H1 (cell line): Measurements from ENCODE around the gene UGT1A9. TPM values are rescaled to one million over a fixed set of nuclear protein-coding genes. Genes with fewer than 3 reads are reported as not detected.

Source experiments
- CTCF ChIA-PET: fragments of 300-600 bp; sonication (Branson Sonifier 250); formaldehyde crosslinking; loops from one replicate; lab custom pipeline; 2021; ENCODE audit not compliant: partially characterized antibody; lab: Charles Lee
- POLR2A ChIA-PET: fragments of 300-600 bp; sonication (Branson Sonifier 250); formaldehyde crosslinking; loops from one replicate; lab custom pipeline; 2021; ENCODE audit warnings: inconsistent platforms; ENCODE audit not compliant: partially characterized antibody; lab: Charles Lee
- DNase-seq, 2 experiments: peaks; one replicate each; pipeline versions ENCODE4 v3.0.0 to v3.0.0-alpha.2; 2010 to 2022; ENCODE audit warnings: low spot score in 2 of 2, low read depth in 1 of 2, mixed read lengths in 1 of 2
- FAIRE-seq: peaks from 2 replicates; lab custom pipeline; 2011; peaks lifted over from hg19 to GRCh38; lab: Jason Lieb, UNC
- H2AFZ ChIP-seq: 2 replicates; pipeline ENCODE4 v1.8.1; 2012; ENCODE audit warnings: low read length, inconsistent platforms
- H2AK5ac ChIP-seq: 2 replicates; pipeline ENCODE4 v1.6.1; 2013; ENCODE audit warnings: low read depth, low read length
- H2BK120ac ChIP-seq: replicated peaks from 2 replicates; pipeline ENCODE3; 2013; ENCODE audit warnings: low read depth, low read length, inconsistent platforms
- H2BK12ac ChIP-seq: 2 replicates; pipeline ENCODE4 v1.6.1; 2013; ENCODE audit warnings: low read depth, low read length
- H2BK15ac ChIP-seq: 2 replicates; pipeline ENCODE4 v1.6.1; 2013; ENCODE audit warnings: low read length
- H2BK20ac ChIP-seq: 2 replicates; pipeline ENCODE4 v1.6.1; 2013; ENCODE audit warnings: low read length
- H2BK5ac ChIP-seq: 2 replicates; pipeline ENCODE4 v1.6.1; 2013; ENCODE audit warnings: low read depth, low read length
- H3K14ac ChIP-seq: 2 replicates; pipeline ENCODE4 v1.6.1; 2013; ENCODE audit warnings: inconsistent platforms; ENCODE audit not compliant: insufficient read length
- H3K18ac ChIP-seq: 2 replicates; pipeline ENCODE4 v1.6.1; 2013; ENCODE audit warnings: low read length; ENCODE audit errors: extremely low read depth
- H3K23ac ChIP-seq: 2 replicates; pipeline ENCODE4 v1.6.1; 2013; ENCODE audit warnings: inconsistent platforms; ENCODE audit not compliant: insufficient read length
- H3K23me2 ChIP-seq: 2 replicates; pipeline ENCODE4 v1.6.1; 2013; ENCODE audit warnings: low read depth, low read length
- H3K27ac ChIP-seq: 2 replicates; pipeline ENCODE4 v1.6.1; 2011; ENCODE audit warnings: low read depth, low read length, inconsistent platforms
- H3K27me3 ChIP-seq, 4 experiments: replicated peaks in 1 of 4; 1 replicate in 1 of 4; 2 replicates in 3 of 4; pipeline versions ENCODE4 v1.6.1 to v1.8.1; 2011 to 2013; ENCODE audit warnings: low read length in 3 of 4, mild to moderate bottlenecking in 3 of 4, inconsistent platforms in 2 of 4, mixed read lengths in 2 of 4, moderate library complexity in 1 of 4; ENCODE audit not compliant: control insufficient read depth in 3 of 4, insufficient read depth in 3 of 4; ENCODE audit errors: extremely low read depth in 1 of 4
- H3K36me3 ChIP-seq, 4 experiments: 2 replicates each; pipeline versions ENCODE4 v1.6.1 to v1.8.1; 2011 to 2013; ENCODE audit warnings: mild to moderate bottlenecking in 4 of 4, low read length in 3 of 4, moderate library complexity in 2 of 4, control low read depth in 1 of 4, inconsistent platforms in 1 of 4; ENCODE audit not compliant: insufficient read depth in 4 of 4, control insufficient read depth in 2 of 4
- H3K4ac ChIP-seq: replicated peaks from 2 replicates; pipeline ENCODE3; 2013; ENCODE audit warnings: low read length, low read depth, mixed read lengths, inconsistent platforms; ENCODE audit not compliant: insufficient read length
- H3K4me1 ChIP-seq, 4 experiments: replicated peaks in 1 of 4; 1 replicate in 1 of 4; 2 replicates in 3 of 4; pipeline versions ENCODE4 v1.6.1 to v1.8.1; 2011 to 2013; ENCODE audit warnings: low read length in 3 of 4, inconsistent platforms in 2 of 4, mixed read lengths in 1 of 4; ENCODE audit not compliant: insufficient read depth in 4 of 4, control insufficient read depth in 3 of 4
- H3K4me2 ChIP-seq, 2 experiments: 2 replicates each; pipeline versions ENCODE4 v1.6.1 to v1.8.1; 2011 to 2013; ENCODE audit warnings: low read depth in 2 of 2, low read length in 2 of 2, control low read depth in 1 of 2, inconsistent platforms in 1 of 2, mild to moderate bottlenecking in 1 of 2; ENCODE audit not compliant: insufficient read depth in 1 of 2
- H3K4me3 ChIP-seq, 4 experiments: fragments of 200-600, 300-600 bp in 1 of 4; sonication (generic), shearing (Covaris generic), sonication (Bioruptor Twin) in 1 of 4; 2 replicates each; pipeline versions ENCODE4 v1.5.1 to v1.8.1; 2011 to 2016; ENCODE audit warnings: low read length in 4 of 4, low read depth in 3 of 4, control low read depth in 2 of 4, inconsistent platforms in 2 of 4, mild to moderate bottlenecking in 2 of 4, mixed read lengths in 1 of 4, moderate library complexity in 1 of 4; ENCODE audit not compliant: insufficient read depth in 2 of 4; ENCODE audit errors: extremely low read depth in 1 of 4
- H3K56ac ChIP-seq: replicated peaks from 2 replicates; pipeline ENCODE3; 2013; ENCODE audit warnings: low read depth, mild to moderate bottlenecking, mixed read lengths, low read length, inconsistent platforms; ENCODE audit not compliant: insufficient read length
- H3K79me1 ChIP-seq: 2 replicates; pipeline ENCODE4 v1.6.1; 2013; ENCODE audit warnings: low read depth, low read length, control low read depth
- H3K79me2 ChIP-seq, 2 experiments: 2 replicates each; pipeline versions ENCODE4 v1.6.1 to v1.8.1; 2012 to 2013; ENCODE audit warnings: low read length in 2 of 2, mild to moderate bottlenecking in 2 of 2, inconsistent platforms in 1 of 2; ENCODE audit not compliant: insufficient read depth in 2 of 2, control insufficient read depth in 1 of 2
- H3K9ac ChIP-seq, 4 experiments: replicated peaks in 1 of 4; 1 replicate in 1 of 4; 2 replicates in 3 of 4; pipeline versions ENCODE4 v1.6.1 to v1.8.1; 2011 to 2013; ENCODE audit warnings: low read depth in 3 of 4, low read length in 3 of 4, control low read depth in 2 of 4, mild to moderate bottlenecking in 2 of 4, moderate library complexity in 2 of 4, inconsistent platforms in 1 of 4; ENCODE audit errors: extremely low read depth in 1 of 4
- H3K9me3 ChIP-seq, 2 experiments: 2 replicates each; pipeline versions ENCODE4 v1.6.1 to v1.8.1; 2012 to 2013; ENCODE audit warnings: mild to moderate bottlenecking in 2 of 2, moderate library complexity in 2 of 2, control low read depth in 1 of 2, inconsistent platforms in 1 of 2, low read depth in 1 of 2, low read length in 1 of 2, mixed read lengths in 1 of 2; ENCODE audit not compliant: insufficient read depth in 2 of 2
- H4K20me1 ChIP-seq, 2 experiments: replicated peaks in 1 of 2; 2 replicates each; pipeline versions ENCODE3 to v1.8.1; 2011 to 2013; ENCODE audit warnings: inconsistent platforms in 2 of 2, low read length in 2 of 2, mild to moderate bottlenecking in 1 of 2; ENCODE audit not compliant: insufficient read depth in 2 of 2, control insufficient read depth in 1 of 2
- H4K5ac ChIP-seq: 2 replicates; pipeline ENCODE4 v1.6.1; 2013; ENCODE audit warnings: low read length, low read depth, mixed read lengths, inconsistent platforms; ENCODE audit not compliant: insufficient read length
- H4K8ac ChIP-seq: 2 replicates; pipeline ENCODE4 v1.8.0; 2013; ENCODE audit warnings: mild to moderate bottlenecking, moderate library complexity, low read length, inconsistent platforms; ENCODE audit not compliant: insufficient read depth; ENCODE audit errors: extremely low read depth
- H4K91ac ChIP-seq: replicated peaks from 2 replicates; pipeline ENCODE3; 2013; ENCODE audit warnings: low read length, mixed read lengths, inconsistent platforms; ENCODE audit not compliant: insufficient read length
- CEBPB ChIP-seq: IDR thresholded peaks from 2 replicates; pipeline ENCODE4 v1.6.1; 2012; ENCODE audit warnings: low read depth, low read length
- CREB1 ChIP-seq: IDR thresholded peaks from 2 replicates; pipeline ENCODE4 v1.6.1; 2012; ENCODE audit warnings: inconsistent platforms
- CTBP2 ChIP-seq: IDR thresholded peaks from 2 replicates; pipeline ENCODE4 v1.7.0; 2011; ENCODE audit warnings: borderline replicate concordance, mild to moderate bottlenecking, moderate library complexity, mixed read lengths, low read length; ENCODE audit not compliant: insufficient read depth, insufficient read length
- GABPA ChIP-seq: IDR thresholded peaks from 2 replicates; pipeline ENCODE4 v1.6.1; 2011; ENCODE audit warnings: mild to moderate bottlenecking, low read length, moderate library complexity, borderline replicate concordance; ENCODE audit not compliant: insufficient read depth
- HDAC6 ChIP-seq: IDR thresholded peaks from one replicate; pipeline ENCODE4 v1.7.1; 2012; ENCODE audit warnings: low read depth, mild to moderate bottlenecking, inconsistent platforms, low read length, moderate library complexity
- KDM1A ChIP-seq: fragments of 200-600, 300-600 bp; sonication (generic); IDR thresholded peaks from 2 replicates; pipeline ENCODE4 v1.7.1; 2016; ENCODE audit warnings: mild to moderate bottlenecking, low read length, borderline replicate concordance
- RFX5 ChIP-seq: IDR thresholded peaks from 2 replicates; pipeline ENCODE4 v1.6.1; 2011; ENCODE audit warnings: low read depth, low read length, improper control_type of control experiment, borderline replicate concordance
- RNF2 ChIP-seq: fragments of 200-900, 300-1000 bp; sonication (generic); IDR thresholded peaks from 2 replicates; pipeline ENCODE4 v1.7.1; 2016; ENCODE audit warnings: borderline replicate concordance, low read depth, mild to moderate bottlenecking, antibody characterized with exemption, low read length; ENCODE audit not compliant: poor library complexity, severe bottlenecking; ENCODE audit errors: missing control alignments
- TBP ChIP-seq: IDR thresholded peaks from 2 replicates; pipeline ENCODE4 v1.6.1; 2011; ENCODE audit warnings: low read depth, low read length, improper control_type of control experiment
- ZNF274 ChIP-seq: IDR thresholded peaks from 2 replicates; pipeline ENCODE4 v1.7.0; 2012; ENCODE audit warnings: low read length, borderline replicate concordance; ENCODE audit errors: extremely low read depth
- WGBS, 2 experiments: shearing (Covaris generic) in 1 of 2; methylation state at CpG; one replicate each; pipeline versions ENCODE4 v1.1.6 to v1.1.7; 2013 to 2015; ENCODE audit warnings: low lambda C conversion rate in 2 of 2, mixed read lengths in 2 of 2, inconsistent platforms in 1 of 2, low coverage in 1 of 2, missing lambda C conversion rate in 1 of 2; ENCODE audit not compliant: insufficient replicate concordance in 2 of 2, insufficient coverage in 1 of 2, insufficient read length in 1 of 2; ENCODE audit errors: extremely low coverage in 1 of 2, missing lambda C conversion rate in 1 of 2; 5-methylcytosine and 5-hydroxymethylcytosine counted together
- polyA plus RNA-seq, 7 experiments: library from polyadenylated mRNA; depleted of rRNA in 3 of 7; stranded (reverse) in 5 of 7; unstranded in 2 of 7; fragments of >200 nt in 5 of 7; fragments of 200-250 nt in 2 of 7; gene quantifications; 1 replicate in 5 of 7; 2 replicates in 1 of 7; 4 replicates in 1 of 7; pipeline versions ENCODE4 v1.2.1 to v1.2.3, GENCODE V29; 2011 to 2013; ENCODE audit warnings: missing spikeins in 2 of 7, mixed read lengths in 2 of 7
- total RNA-seq: library from RNA; stranded (reverse); fragmentation: NEBNext Ultra II Directional; extraction: Animal tissue kit (Norgen Biotek cat#: 25700); gene quantifications from 2 replicates; pipeline ENCODE4 v1.2.1, GENCODE V29; 2021
- TF ChIP-seq, protein P1 (sequence below): IDR thresholded peaks from 2 replicates; pipeline ENCODE4 v1.6.1; 2012; ENCODE audit warnings: inconsistent platforms

Gene UGT1A9
- total and polyA plus RNA-seq, 2 of the 8 experiments (the other 6 are each of a cell fraction or from before 2014, with no cell fraction given): not detected

DNA sequence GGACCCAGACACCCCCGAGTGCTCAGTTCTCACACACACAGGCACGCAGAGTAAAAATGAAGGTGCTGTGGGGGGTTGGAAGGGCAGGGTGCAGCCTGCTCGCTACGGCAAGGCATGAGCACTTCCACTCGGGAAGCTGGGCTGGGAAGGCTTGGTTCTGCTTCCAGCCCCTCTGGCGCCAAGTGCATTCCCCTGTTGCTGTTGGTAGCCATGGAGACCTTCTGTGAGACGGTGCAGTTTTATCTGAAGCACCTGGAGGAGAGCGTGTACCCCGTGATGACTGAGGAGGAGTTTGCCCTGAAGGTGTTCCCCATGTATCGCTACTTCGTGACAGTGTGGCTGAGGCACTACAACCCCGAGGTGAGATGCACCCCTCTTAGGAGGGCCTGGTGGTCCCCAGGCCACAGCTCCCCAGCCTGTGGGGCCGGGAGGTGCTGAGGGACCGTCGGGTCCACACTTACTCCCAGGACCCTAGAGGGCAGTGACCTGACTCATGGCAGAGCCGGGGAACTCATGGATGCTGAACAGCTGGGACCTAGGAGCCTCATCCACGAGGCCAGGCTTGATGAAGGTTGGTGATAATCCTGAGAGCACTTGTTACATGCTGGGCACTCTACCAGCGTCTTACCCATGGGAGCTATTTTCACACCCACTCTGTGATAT is 121.9 kb downstream of the UGT1A9 start:
- H2BK120ac ChIP-seq: no peak overlapping the region
- H3K4me3 ChIP-seq: no peak overlapping the region
- FAIRE-seq: no peak
- H3K9me3 ChIP-seq: peaks cover 0 to 5% of the 10 kb centered on the region in 2 experiments; a peak in 1 of 4 replicates
- H2BK20ac ChIP-seq: no peak overlapping the region
- no peak overlapping the region for H3K4ac ChIP-seq
- peak in 1 of 2 experiments; percentile 23 for DNase-seq
- no peak overlapping the region for H3K9ac ChIP-seq
- ChIA-PET POLR2A (no interaction called here), CTCF (no interaction called here)
- H3K79me1 ChIP-seq: no peaks in the 10 kb centered on the region
- no peaks in the 10 kb centered on the region for H3K27me3 ChIP-seq
- no peak overlapping the region for H2AK5ac ChIP-seq
- no peaks in the 10 kb centered on the region for H4K20me1 ChIP-seq
- no peak overlapping the region for H2BK5ac ChIP-seq
- no peak overlapping the region for H3K14ac ChIP-seq
- H3K36me3 ChIP-seq: no peaks in the 10 kb centered on the region
- no peak overlapping the region for H4K91ac ChIP-seq
- no peak overlapping the region for H3K23ac ChIP-seq
- H4K8ac ChIP-seq: peak overlapping the region; percentile 83; the same call in 1 of the 2 replicates
- no peaks in the 10 kb centered on the region for H3K23me2 ChIP-seq
- H3K79me2 ChIP-seq: no peaks in the 10 kb centered on the region
- no peak overlapping the region for H3K4me2 ChIP-seq
- 90% methylated on average over 15 of the region's 18 CpGs; no CpG with 5 or more reads in 1 of the 2 experiments for WGBS, 2 experiments
- H2BK15ac ChIP-seq: no peak overlapping the region
- no peak overlapping the region for H3K18ac ChIP-seq
- no peak overlapping the region for H3K56ac ChIP-seq
- no peak overlapping the region for H4K5ac ChIP-seq
- no peak overlapping the region for H2AFZ ChIP-seq
- 0 out of 2 replicates have a peak overlapping the region, but pooled peaks have one; percentile 9 for H2BK12ac ChIP-seq
- no peak overlapping the region for H3K27ac ChIP-seq
- no peaks in the 10 kb centered on the region for H3K4me1 ChIP-seq
- TF ChIP-seq CREB1 (no peak), TBP (no peak), CTBP2 (no peak), GABPA (no peak), ZNF274 (no peak), HDAC6 (no peak), CEBPB (no peak), RNF2 (no peak), KDM1A (no peak), RFX5 (no peak)
- TF ChIP-seq, protein P1, sequence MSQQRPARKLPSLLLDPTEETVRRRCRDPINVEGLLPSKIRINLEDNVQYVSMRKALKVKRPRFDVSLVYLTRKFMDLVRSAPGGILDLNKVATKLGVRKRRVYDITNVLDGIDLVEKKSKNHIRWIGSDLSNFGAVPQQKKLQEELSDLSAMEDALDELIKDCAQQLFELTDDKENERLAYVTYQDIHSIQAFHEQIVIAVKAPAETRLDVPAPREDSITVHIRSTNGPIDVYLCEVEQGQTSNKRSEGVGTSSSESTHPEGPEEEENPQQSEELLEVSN: no peak
